CD4-positive, alpha-beta T cell treated with Interferon gamma for 1 hour (primary cell): ENCODE results near the gene GLIS1.

ENCODE experiments used
- DNase-seq: peaks from one replicate; pipeline ENCODE4 v3.0.0-alpha.2; 2020

Gene GLIS1

DNA sequence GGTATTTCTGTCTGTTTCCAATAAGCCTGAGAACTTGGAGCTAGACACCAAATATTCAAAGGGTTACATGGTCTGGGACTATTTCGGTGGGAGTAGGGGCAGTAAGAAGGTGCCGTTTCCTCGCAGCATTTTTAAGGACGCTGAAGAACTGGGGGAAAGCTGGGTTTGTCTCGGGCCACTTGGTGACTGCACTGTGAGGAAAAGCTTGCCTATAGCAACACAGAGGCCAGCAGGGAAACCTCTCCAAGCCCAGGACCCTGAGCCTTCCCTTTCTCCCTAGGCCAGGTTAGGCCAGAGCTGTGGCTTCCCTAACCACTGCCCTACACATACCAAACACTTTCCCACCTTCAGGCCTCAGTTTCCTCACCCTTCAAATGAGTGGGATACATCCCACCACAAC, 3.3 kb downstream of the GLIS1 start:
- DNase-seq, result no peak

- DNase-seq, result no peak
Measured at GRCh38 chr1:53735261-53735660, 3.7 kb downstream of the GLIS1 start.

- no peak for DNase-seq
Measured at GRCh38 chr1:53734650-53735211, 4.2 kb downstream of the GLIS1 start.

DNA sequence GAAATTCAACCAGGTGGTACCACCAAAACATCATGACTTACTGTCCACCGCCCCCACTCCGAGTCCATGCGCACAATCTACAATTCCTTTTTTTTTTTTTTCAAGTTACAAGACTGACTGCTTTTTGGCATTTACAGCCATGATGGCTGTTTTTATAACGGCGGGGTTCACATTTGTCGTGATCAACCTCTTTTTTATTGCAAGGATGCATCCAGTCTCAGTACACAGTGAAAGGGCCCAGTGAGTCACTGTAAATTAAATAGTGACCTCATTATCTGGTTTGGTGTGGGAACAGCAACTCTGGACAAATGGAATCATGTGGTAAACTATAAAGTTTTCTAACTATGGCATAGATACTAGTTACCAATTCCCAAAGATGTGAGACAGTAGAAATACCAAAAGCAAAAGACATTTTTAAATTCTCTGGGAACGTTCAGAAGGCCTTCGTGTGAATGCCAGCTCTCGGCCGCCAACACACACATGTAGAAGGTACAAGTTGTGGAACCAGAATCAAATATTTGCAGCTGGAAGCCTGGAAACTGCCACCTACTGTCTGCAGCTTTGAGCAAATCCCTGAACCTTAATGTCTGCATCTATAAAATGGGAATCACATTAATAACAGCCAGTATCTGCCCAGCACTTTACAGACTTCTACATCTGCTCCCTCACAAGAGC, 4.9 kb downstream of the GLIS1 start:
- no peak for DNase-seq

DNA sequence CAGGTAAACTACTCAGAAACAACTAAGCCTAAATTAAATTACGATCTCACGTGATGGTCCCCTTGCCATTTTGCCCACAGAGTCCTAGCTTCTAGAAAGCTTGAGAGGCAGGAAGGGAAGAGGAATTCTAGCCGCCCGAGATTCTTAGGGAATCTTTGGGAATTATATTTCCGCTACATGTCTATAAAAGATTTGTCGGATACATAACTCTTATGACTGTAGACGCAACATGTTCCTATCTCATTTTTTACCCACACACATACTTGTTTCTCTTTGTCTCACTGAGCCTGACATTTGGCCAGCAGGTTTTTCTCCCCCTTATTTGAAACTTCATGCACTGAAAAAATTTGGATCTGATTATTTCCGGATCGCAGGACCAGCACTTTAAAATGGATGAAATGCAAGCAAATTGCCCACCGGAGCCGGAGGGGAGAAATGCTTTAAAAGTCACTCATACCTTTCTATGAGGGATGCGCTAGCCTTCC, 5.5 kb downstream of the GLIS1 start:
- DNase-seq, result no peak

GRCh38 chr1:53732912-53733317, 6.0 kb downstream of the GLIS1 start:
- no peak for DNase-seq

GRCh38 chr1:53732409-53732808, 6.6 kb downstream of the GLIS1 start:
- no peak for DNase-seq

DNA sequence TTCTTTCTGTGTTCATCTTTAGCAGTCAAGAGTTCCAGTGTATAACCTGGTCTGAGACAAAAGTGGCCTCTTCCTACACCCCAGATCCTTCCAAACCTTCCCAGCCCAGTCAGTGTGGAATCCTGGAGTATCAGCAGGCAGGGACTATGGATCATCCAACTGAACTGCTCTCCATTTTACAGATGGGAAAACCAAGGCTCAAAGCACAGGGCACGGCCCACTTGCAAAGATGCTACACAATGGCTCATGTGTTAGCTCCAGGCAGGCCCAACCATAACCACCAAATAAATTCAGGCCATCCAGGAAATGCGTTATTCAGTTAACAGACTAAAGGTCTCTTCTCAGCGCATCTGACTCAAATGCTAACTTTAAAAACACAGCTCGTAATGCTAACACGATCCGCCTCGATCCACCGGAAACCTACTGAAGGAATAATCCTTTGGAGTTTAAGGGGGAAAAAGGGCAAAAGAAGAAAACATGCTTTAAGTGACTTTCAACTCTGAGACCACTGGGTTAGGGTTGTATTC, 7.1 kb downstream of the GLIS1 start:
- DNase-seq, result no peak

- DNase-seq, result no peak
Measured at GRCh38 chr1:53731043-53731600, 7.8 kb downstream of the GLIS1 start.

GRCh38 chr1:53730224-53730865, 8.6 kb downstream of the GLIS1 start:
- no peak for DNase-seq

DNA sequence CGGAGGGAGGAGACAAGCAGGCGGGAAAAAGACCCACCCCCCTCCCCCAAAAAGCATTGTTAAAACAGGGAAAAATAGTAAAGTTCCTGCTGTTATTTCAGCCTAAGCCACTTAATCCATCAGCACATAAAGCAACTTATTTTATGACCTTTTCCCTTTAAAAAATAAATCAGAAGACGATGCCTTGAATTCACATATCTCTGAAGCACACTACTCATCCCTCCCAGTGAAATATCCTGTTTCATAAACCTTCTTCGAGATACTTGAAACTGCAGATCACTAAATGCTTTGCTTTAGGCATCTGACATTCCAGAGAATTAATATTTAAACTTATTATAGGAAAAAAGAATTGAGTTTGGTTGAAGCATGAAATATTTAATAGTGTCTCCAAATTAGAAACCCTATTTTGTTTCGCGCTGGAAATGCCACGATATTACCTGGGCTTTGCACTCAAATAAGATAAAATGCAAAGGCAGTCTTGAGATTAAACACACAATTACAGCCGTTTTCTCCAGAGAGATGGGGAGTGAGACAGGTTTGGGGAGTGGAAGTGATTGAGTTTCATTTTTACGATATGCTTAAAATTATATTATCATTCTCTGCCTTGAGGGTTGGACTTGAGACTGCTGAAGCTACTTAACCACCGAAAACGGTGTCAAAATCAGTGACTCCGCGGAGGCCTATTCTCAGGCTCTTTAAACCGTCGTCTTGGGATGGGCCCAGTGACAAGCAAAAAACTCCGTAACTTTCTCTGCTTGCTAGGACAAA, 9.3 kb downstream of the GLIS1 start:
- DNase-seq, result no peak

GRCh38 chr1:53728702-53729455, 10.1 kb downstream of the GLIS1 start:
- DNase-seq, result no peak

GRCh38 chr1:53728196-53728595, 10.8 kb downstream of the GLIS1 start:
- no peak for DNase-seq

DNA sequence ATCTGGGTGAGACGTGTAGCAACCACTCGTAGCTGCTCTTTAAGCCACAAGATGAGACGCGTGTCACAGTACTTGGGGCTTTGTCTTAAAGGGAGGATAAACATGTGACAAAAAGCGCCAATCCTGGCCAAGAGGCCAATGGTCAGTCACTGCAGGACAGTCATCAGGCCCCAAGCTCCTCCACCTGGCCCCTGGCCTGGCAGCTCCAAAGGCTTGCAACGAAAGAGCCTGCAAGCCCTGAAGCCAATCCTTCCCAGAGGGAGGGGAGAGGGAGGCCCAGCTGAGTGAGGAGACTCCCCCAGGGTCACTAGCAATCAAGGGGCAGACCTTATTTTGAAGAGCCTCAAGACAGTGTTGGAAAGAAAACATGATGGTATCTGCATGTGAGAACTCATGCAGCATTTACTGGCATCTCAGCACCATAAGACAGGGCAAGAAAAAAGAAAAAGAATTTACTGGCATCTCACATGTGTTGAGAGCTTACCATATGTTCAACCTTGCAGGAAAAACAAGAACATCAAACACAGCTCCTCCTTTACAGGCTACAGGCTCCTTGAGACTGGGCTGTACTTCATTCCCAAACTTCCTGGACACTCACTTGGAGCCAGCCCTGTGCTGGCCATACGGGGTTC, 11.4 kb downstream of the GLIS1 start:
- DNase-seq, result no peak

DNA sequence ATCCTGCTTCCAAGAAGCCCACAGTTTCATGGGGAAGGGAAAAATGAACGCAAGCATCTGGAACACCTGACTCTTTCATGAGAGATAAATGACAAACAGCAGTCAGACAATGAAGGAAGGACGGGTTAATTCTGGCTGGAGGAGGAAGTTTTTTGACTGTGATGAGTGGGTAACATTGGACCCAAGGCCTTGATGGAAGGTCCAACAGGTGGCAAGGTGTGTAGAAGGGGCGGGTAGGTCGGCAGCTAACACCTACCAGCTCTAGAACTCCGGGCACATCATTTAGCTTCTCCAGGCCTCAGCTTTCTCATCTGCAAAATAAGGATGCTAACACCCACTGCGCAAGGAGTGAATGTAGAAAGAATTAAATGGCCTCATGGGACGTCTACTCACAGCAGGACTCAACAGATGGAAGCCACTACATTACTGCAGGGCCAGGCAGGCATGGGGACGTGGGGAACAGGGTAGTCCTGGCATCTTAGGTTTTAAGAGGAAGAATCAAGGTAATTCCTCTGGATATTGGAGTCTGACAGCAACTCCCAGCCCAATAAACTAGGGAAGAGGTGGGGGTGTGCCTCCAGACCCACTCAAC, 12.9 kb downstream of the GLIS1 start:
- DNase-seq, result no peak

DNA sequence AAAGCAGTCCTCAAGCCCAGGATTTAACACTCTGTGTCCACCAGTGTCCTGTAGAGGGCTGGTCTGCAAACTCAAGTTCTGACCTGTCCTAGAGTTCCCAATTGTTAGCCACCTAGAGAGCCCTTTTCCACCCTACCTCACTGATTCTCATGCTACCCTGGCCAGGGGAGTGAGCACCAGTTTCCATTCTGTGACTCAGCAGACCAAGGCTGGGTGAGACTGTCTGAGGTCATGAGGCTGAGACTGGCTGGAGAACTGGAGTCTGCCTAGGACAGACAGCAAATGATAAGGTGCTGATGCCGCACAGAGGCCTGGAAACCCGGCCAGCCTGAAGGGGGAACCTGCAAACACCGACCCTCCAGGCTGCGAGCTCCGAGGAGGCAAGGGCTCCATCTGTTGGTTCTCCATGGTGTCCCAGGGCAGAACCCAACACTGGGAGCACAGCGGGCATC, 13.7 kb downstream of the GLIS1 start:
- DNase-seq, result no peak

DNA sequence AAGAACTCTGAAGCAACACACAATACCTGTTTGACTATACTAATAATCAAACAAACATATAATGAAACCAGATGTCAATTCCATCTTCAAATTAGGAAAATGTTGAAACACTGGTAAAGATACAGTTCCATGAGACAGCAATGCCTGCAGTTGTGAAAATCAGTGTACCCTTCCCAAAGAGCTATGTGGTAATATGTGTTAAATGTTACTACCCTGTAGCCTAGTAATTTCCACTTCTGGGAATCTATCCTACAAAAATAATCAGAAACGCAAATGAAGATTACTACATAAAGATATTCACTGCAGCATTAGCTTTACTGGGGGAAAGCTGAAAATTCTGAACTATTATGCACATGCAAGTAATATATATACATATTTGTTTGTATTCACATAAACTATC, 16.9 kb downstream of the GLIS1 start:
- no peak for DNase-seq

GRCh38 chr1:53721088-53721487, 17.9 kb downstream of the GLIS1 start:
- no peak for DNase-seq

GRCh38 chr1:53719469-53719868, 19.5 kb downstream of the GLIS1 start:
- no peak for DNase-seq

- DNase-seq, result no peak
Measured at GRCh38 chr1:53718443-53718842, 20.5 kb downstream of the GLIS1 start.
